ENCODE results near the gene IGSF6.

DNA sequence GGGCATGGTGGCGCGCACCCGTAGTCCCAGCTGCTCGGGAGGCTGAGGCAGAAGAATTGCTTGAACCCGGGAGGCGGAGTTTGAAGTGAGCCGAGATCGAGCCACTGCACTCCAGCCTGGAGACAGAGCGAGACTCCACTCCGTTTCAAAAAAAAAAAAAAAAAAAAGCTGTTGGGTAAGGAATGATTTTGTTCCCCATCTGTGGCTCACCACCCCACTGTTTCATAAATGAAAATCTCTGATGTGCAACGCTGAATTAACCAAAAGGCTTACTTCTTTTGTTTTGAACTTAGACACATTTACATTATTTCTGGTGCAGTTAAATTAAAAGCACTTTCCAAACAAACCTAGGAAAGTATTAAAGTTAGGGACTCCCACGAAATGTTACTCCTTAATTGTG is 54.2 kb downstream of the IGSF6 start:
- no peak for TF ChIP-seq CHD2 (IDR thresholded peaks at IDR 0.05; ENCODE audit: low read length, partially characterized antibody)
- no peak for TF ChIP-seq CBX2 (IDR thresholded peaks at IDR 0.05; ENCODE audit: borderline replicate concordance, low read depth)
